IMR-90 (cell line): ENCODE data around the gene KCNQ5. TPM values are rescaled to one million over a fixed set of nuclear protein-coding genes. Genes with fewer than 3 reads are reported as not detected.

Experiments used
- ATAC-seq: fragments of 200-7000 bp; cut with Tn5 transposase; 2 replicates; pipeline ENCODE4 v1.9.1; 2020; ENCODE audit warnings: low read depth, mild to moderate bottlenecking, moderate library complexity
- BruUV-seq: library from RNA; stranded (reverse); fragments of 400-500 nt; replicated peaks from 2 replicates; lab custom pipeline; 2021; lab: Mats Ljungman, UMichigan
- CTCF ChIA-PET: fragments of 300-600 bp; formaldehyde crosslinking; extraction: SDS; loops from one replicate; lab custom pipeline; 2021; ENCODE audit warnings: antibody characterized with exemption; lab: Yijun Ruan, JAX
- POLR2A ChIA-PET: fragments of 300-600 bp; sonication (Branson Sonifier 250); formaldehyde crosslinking; loops from one replicate; lab custom pipeline; 2022; ENCODE audit warnings: antibody characterized with exemption; ENCODE audit not compliant: unreplicated experiment; lab: Charles Lee
- DNase-seq: peaks from one replicate; pipeline ENCODE4 v3.0.0; 2013
- H2AFZ ChIP-seq: replicated peaks from 2 replicates; pipeline ENCODE3; 2013; ENCODE audit warnings: low read length, mild to moderate bottlenecking; ENCODE audit not compliant: poor library complexity
- H2AK5ac ChIP-seq: 2 replicates; pipeline ENCODE4 v1.6.1; 2013; ENCODE audit warnings: low read depth, low read length, inconsistent platforms
- H2AK9ac ChIP-seq: replicated peaks from 2 replicates; pipeline ENCODE3; 2013; ENCODE audit warnings: mild to moderate bottlenecking, low read depth, low read length, moderate library complexity; ENCODE audit not compliant: poor library complexity
- H2BK120ac ChIP-seq: 2 replicates; pipeline ENCODE4 v1.6.1; 2013; ENCODE audit warnings: low read depth, low read length, inconsistent platforms
- H2BK15ac ChIP-seq: 3 replicates; pipeline ENCODE4 v1.6.1; 2013; ENCODE audit warnings: low read depth, low read length, inconsistent platforms
- H2BK20ac ChIP-seq: 2 replicates; pipeline ENCODE4 v1.6.1; 2013; ENCODE audit warnings: low read depth, mild to moderate bottlenecking, inconsistent platforms, low read length, moderate library complexity
- H2BK5ac ChIP-seq: 2 replicates; pipeline ENCODE4 v1.6.1; 2013; ENCODE audit warnings: mild to moderate bottlenecking, low read depth, low read length, inconsistent platforms; ENCODE audit not compliant: poor library complexity, severe bottlenecking
- H3K14ac ChIP-seq: replicated peaks from 2 replicates; pipeline ENCODE4 v1.6.1; 2013; ENCODE audit warnings: low read depth, low read length, inconsistent platforms
- H3K18ac ChIP-seq: 2 replicates; pipeline ENCODE4 v1.6.1; 2013; ENCODE audit warnings: low read depth, low read length, control low read depth
- H3K23ac ChIP-seq: 2 replicates; pipeline ENCODE4 v1.6.1; 2013; ENCODE audit warnings: low read depth, low read length, inconsistent platforms
- H3K27ac ChIP-seq: 2 replicates; pipeline ENCODE4 v1.5.1; 2013; ENCODE audit warnings: mild to moderate bottlenecking, control low read depth, low read length; ENCODE audit not compliant: insufficient read depth
- H3K27me3 ChIP-seq: 2 replicates; pipeline ENCODE4 v1.6.1; 2013; ENCODE audit warnings: low read length; ENCODE audit not compliant: control insufficient read depth, insufficient read depth
- H3K36me3 ChIP-seq: 2 replicates; pipeline ENCODE4 v1.6.1; 2013; ENCODE audit warnings: low read length, mixed read lengths; ENCODE audit not compliant: control insufficient read depth, insufficient read depth
- H3K4ac ChIP-seq: 2 replicates; pipeline ENCODE4 v1.6.1; 2013; ENCODE audit warnings: low read depth, low read length, inconsistent platforms
- H3K4me1 ChIP-seq: 2 replicates; pipeline ENCODE4 v1.6.1; 2013; ENCODE audit warnings: low read length, mixed read lengths; ENCODE audit not compliant: control insufficient read depth, insufficient read depth
- H3K4me2 ChIP-seq: 2 replicates; pipeline ENCODE4 v1.6.1; 2013; ENCODE audit warnings: low read depth, mild to moderate bottlenecking, control low read depth, low read length, moderate library complexity
- H3K4me3 ChIP-seq: 2 replicates; pipeline ENCODE4 v1.5.1; 2013; ENCODE audit warnings: low read depth, mild to moderate bottlenecking, control low read depth, low read length, moderate library complexity; ENCODE audit not compliant: insufficient read depth
- H3K56ac ChIP-seq: 2 replicates; pipeline ENCODE4 v1.6.1; 2013; ENCODE audit warnings: low read length, inconsistent platforms; ENCODE audit not compliant: insufficient read depth; ENCODE audit errors: extremely low read depth
- H3K79me1 ChIP-seq, 2 experiments: 2 replicates each; pipeline ENCODE4 v1.6.1; 2013; ENCODE audit warnings: low read length in 2 of 2, inconsistent platforms in 1 of 2, low read depth in 1 of 2
- H3K9ac ChIP-seq: 2 replicates; pipeline ENCODE4 v1.6.1; 2013; ENCODE audit warnings: low read depth, low read length, control low read depth
- H3K9me1 ChIP-seq: 2 replicates; pipeline ENCODE4 v1.6.1; 2013; ENCODE audit warnings: low read length, inconsistent platforms; ENCODE audit not compliant: insufficient read depth
- H3K9me3 ChIP-seq: 2 replicates; pipeline ENCODE4 v1.6.1; 2013; ENCODE audit warnings: low read length; ENCODE audit not compliant: control insufficient read depth, insufficient read depth
- H4K20me1 ChIP-seq: 2 replicates; pipeline ENCODE4 v1.6.1; 2013; ENCODE audit warnings: low read length, inconsistent platforms; ENCODE audit not compliant: insufficient read depth
- H4K5ac ChIP-seq: 2 replicates; pipeline ENCODE4 v1.6.1; 2013; ENCODE audit warnings: mild to moderate bottlenecking, low read depth, low read length, control low read depth
- H4K8ac ChIP-seq, 2 experiments: 2 replicates each; pipeline ENCODE4 v1.6.1; 2013; ENCODE audit warnings: low read depth in 2 of 2, low read length in 2 of 2, control low read depth in 1 of 2, inconsistent platforms in 1 of 2
- H4K91ac ChIP-seq: 2 replicates; pipeline ENCODE4 v1.6.1; 2013; ENCODE audit warnings: low read depth, low read length, inconsistent platforms; ENCODE audit not compliant: insufficient read depth
- MAZ ChIP-seq: IDR thresholded peaks from 2 replicates; pipeline ENCODE4 v1.6.1; 2012; ENCODE audit warnings: low read depth, mild to moderate bottlenecking, low read length, improper control_type of control experiment, moderate library complexity, borderline replicate concordance
- RAD21 ChIP-seq: IDR thresholded peaks from 2 replicates; pipeline ENCODE4 v1.6.1; 2012; ENCODE audit warnings: low read length, improper control_type of control experiment
- WGBS, 2 experiments: methylation state at CpG; one replicate each; pipeline versions ENCODE4 v1.1.5 to v1.1.7; 2013; ENCODE audit warnings: missing lambda C conversion rate in 2 of 2; ENCODE audit not compliant: insufficient read length in 1 of 2; ENCODE audit errors: extremely low coverage in 2 of 2; 5-methylcytosine and 5-hydroxymethylcytosine counted together
- dilution Hi-C: fragments of 300-500 bp; cut with HindIII; formaldehyde crosslinking; loops from one replicate; pipeline ENCODE4 v1.14.3; 2018; ENCODE audit warnings: low sequenced_read_pairs; ENCODE audit not compliant: unreplicated experiment
- in situ Hi-C: fragments of 300-500 bp; cut with MboI; formaldehyde crosslinking; loops from 3 replicates; pipeline ENCODE4 v1.14.3; 2019; ENCODE audit warnings: low sequenced_read_pairs, inconsistent platforms, mixed read lengths
- intact Hi-C: fragments of 100-400 bp; cut with micrococcal nuclease; formaldehyde crosslinking; loops from 2 replicates; pipeline ENCODE4 v1.10.0; 2022
- polyA plus RNA-seq, 3 experiments: library from polyadenylated mRNA; depleted of rRNA; stranded (reverse); fragments of >200 nt; gene quantifications; 2 replicates each; pipeline ENCODE4 v1.2.3, GENCODE V29; 2012; ENCODE audit warnings: low replicate concordance in 1 of 3
- total RNA-seq: library from RNA; depleted of rRNA; stranded (reverse); fragments of >200 nt; gene quantifications from 2 replicates; pipeline ENCODE4 v1.2.3, GENCODE V29; 2012
- TF ChIP-seq, protein P1 (sequence below): fragments of 150-350 bp; IDR thresholded peaks from 2 replicates; pipeline ENCODE4 v1.6.1; 2017; ENCODE audit warnings: mild to moderate bottlenecking, antibody characterized with exemption, low read length, low read depth

Gene KCNQ5
- total and polyA plus RNA-seq, 2 of the 4 experiments (the other 2 are of a cell fraction): 0.75 to 1.3 TPM

DNA sequence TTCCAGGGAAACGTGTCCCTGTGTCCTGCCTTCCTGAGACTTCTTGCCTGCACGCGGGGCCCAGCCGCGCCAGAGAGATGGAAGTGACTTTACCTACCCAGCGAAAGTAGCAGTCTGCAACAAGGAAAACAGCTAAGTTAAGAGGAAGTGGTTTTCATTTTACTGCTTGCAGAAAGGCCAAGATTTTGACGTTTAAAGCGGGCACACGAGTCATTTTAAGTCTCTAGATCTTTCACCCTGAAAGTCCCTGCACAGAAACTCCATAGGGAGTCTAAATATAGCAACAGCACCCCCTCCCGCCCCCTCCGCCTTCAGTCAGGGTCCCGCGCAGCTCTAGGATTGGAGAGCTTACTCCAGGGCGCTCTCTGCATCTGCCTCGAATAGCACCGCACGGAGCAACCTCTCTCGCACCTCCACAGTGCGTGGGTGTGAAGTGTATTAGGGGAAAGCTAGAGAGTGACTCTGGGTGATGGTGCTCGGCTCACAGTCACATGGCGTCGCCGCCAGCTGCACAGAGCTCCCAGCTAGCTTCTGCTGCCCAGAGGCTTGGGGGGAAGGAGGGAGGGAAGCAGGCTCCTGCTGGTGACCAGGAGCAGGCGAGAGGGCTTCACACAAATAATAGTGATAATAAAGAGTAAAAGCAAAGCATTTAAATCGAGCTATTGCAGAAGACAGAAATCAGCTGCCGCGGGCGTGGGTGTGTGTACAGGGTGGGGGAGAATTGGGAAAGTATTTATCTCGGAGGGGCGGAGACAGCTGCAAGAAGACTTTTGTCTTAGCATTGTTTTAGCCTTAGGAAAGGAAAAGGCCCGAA, 1.8 kb upstream of the KCNQ5 start:
- peak; percentile 9 for ATAC-seq
- no peak for TF ChIP-seq MAZ
- no peak for TF ChIP-seq RAD21
- TF ChIP-seq, protein P1, sequence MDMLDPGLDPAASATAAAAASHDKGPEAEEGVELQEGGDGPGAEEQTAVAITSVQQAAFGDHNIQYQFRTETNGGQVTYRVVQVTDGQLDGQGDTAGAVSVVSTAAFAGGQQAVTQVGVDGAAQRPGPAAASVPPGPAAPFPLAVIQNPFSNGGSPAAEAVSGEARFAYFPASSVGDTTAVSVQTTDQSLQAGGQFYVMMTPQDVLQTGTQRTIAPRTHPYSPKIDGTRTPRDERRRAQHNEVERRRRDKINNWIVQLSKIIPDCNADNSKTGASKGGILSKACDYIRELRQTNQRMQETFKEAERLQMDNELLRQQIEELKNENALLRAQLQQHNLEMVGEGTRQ: peak; percentile 32; the same call in 1 of the 2 replicates
- Histone ChIP-seq H4K8ac (no peak overlapping the region), H4K20me1 (no peaks in the 10 kb centered on the region), H2BK5ac (no peak overlapping the region), H3K4me2 (peak overlapping the region; percentile 92), H3K27ac (no peak overlapping the region), H2AK5ac (no peak overlapping the region), H2BK15ac (no peak overlapping the region), H3K4ac (no peak overlapping the region), H2AFZ (peak overlapping the region; percentile 90), H3K9me1 (no peaks in the 10 kb centered on the region), H3K79me1 (peaks cover 0 to 6% of the 10 kb centered on the region in 2 experiments; a peak in 1 of 4 replicates), H3K4me3 (peak overlapping the region; percentile 27), H3K9ac (no peak overlapping the region), H2BK20ac (no peak overlapping the region), H3K4me1 (0 out of 2 replicates have a peak, but pooled peaks cover 2% of the 10 kb centered on the region), H3K23ac (no peak overlapping the region), H3K18ac (no peak overlapping the region), H2AK9ac (no peak overlapping the region), H3K27me3 (no peaks in the 10 kb centered on the region), H3K56ac (no peak overlapping the region), H3K14ac (no peak overlapping the region), H3K36me3 (no peaks in the 10 kb centered on the region), H3K9me3 (no peaks in the 10 kb centered on the region), H4K91ac (no peak overlapping the region), H2BK120ac (no peak overlapping the region), H4K5ac (no peak overlapping the region)
- peak; percentile 45 for DNase-seq
- ChIA-PET POLR2A (no interaction called here), CTCF (interaction anchor here (0.7 to 2.2 kb wide), 6 partner anchors 11 to 512 kb away, joined by 3 to 10 read pairs (median 4); no protein-coding TSS in a partner anchor)
- no TSS peak for BruUV-seq
- in situ Hi-C loops: loop anchor here (5.0 kb wide), 1 partner anchor 512 kb away; no protein-coding TSS in a partner anchor
- WGBS, 2 experiments: 11% methylated on average over 3 of the region's 31 CpGs; no CpG with 5 or more reads in 1 of the 2 experiments
- dilution Hi-C loops: no loop called here
- intact Hi-C loops: loop anchor here (1.0 kb wide), 2 partner anchors 168 to 561 kb away; no protein-coding TSS in a partner anchor
